Activated CD4-positive, alpha-beta T cell treated with anti-CD3 and anti-CD28 coated beads, Interleukin-2, amount 50 U/mL, for 16 hours (primary cell): ENCODE measurements around the gene ACOX3.

Experiments used
- DNase-seq: peaks from one replicate; pipeline ENCODE4 v3.0.0-alpha.2; 2020

ACOX3 gene

GRCh38 chr4:8385106-8385505 is 55.4 kb downstream of the ACOX3 start:
- no peak for DNase-seq

GRCh38 chr4:8384397-8385060 is 56.0 kb downstream of the ACOX3 start:
- no peak for DNase-seq

- no peak for DNase-seq
These were observed 56.9 kb downstream of the ACOX3 start for GRCh38 chr4:8383451-8384160.

- no peak for DNase-seq
These were observed 57.5 kb downstream of the ACOX3 start for GRCh38 chr4:8383016-8383415.

- DNase-seq, result no peak
These were observed 58.5 kb downstream of the ACOX3 start for GRCh38 chr4:8381814-8382581.

- DNase-seq, result no peak
These were observed 59.8 kb downstream of the ACOX3 start for GRCh38 chr4:8380511-8381415.

GRCh38 chr4:8379771-8380170 is 60.8 kb downstream of the ACOX3 start:
- no peak for DNase-seq

GRCh38 chr4:8379281-8379680 is 61.2 kb downstream of the ACOX3 start:
- no peak for DNase-seq

- no peak for DNase-seq
These were observed 61.7 kb downstream of the ACOX3 start for GRCh38 chr4:8378776-8379175.

- no peak for DNase-seq
These were observed 62.3 kb downstream of the ACOX3 start for GRCh38 chr4:8378101-8378724.

GRCh38 chr4:8377103-8378075 is 63.1 kb downstream of the ACOX3 start:
- no peak for DNase-seq

- DNase-seq, result no peak
These were observed 64.0 kb downstream of the ACOX3 start for GRCh38 chr4:8376361-8377102.

GRCh38 chr4:8374851-8375649 is 65.5 kb downstream of the ACOX3 start:
- no peak for DNase-seq

GRCh38 chr4:8373973-8374545 is 66.5 kb downstream of the ACOX3 start:
- no peak for DNase-seq

GRCh38 chr4:8373270-8373972 is 67.1 kb downstream of the ACOX3 start:
- DNase-seq, result no peak

GRCh38 chr4:8372506-8372905 is 68.0 kb downstream of the ACOX3 start:
- no peak for DNase-seq

- DNase-seq, result no peak
These were observed 68.9 kb downstream of the ACOX3 start for GRCh38 chr4:8371596-8371995.

- no peak for DNase-seq
These were observed 69.5 kb downstream of the ACOX3 start for GRCh38 chr4:8370835-8371595.
